Peyer's patch (tissue), 4 donors: ENCODE results near the gene ARHGAP21. TPM values are rescaled to one million over a fixed set of nuclear protein-coding genes. Genes with fewer than 3 reads are reported as not detected.

Experiments
- DNase-seq, 3 donors: peaks; one replicate each; pipeline ENCODE4 v3.0.0-alpha.2; 2017 to 2019
- H3K27ac ChIP-seq, 4 donors: fragments of 200-600 bp; sonication (generic); one replicate each; pipeline ENCODE4 v1.5.1; 2016 to 2019
- H3K27me3 ChIP-seq, 2 donors: fragments of 200-600 bp; sonication (generic); one replicate each; pipeline ENCODE4 v1.5.1; 2019
- H3K36me3 ChIP-seq, 3 donors: fragments of 200-600 bp; sonication (generic); one replicate each; pipeline ENCODE4 v1.5.1; 2016 to 2019
- H3K4me1 ChIP-seq, 4 donors: fragments of 200-600 bp; sonication (generic); one replicate each; pipeline ENCODE4 v1.5.1; 2016 to 2019
- H3K4me3 ChIP-seq, 4 donors: fragments of 200-600 bp; sonication (generic); 1 replicate in 3 of 4; 2 replicates in 1 of 4; pipeline ENCODE4 v1.5.1; 2016 to 2019; ENCODE audit warnings: mild to moderate bottlenecking in 1 of 4
- H3K9me3 ChIP-seq, 4 donors: fragments of 200-600 bp; sonication (generic); one replicate each; pipeline ENCODE4 v1.5.1; 2016 to 2019; ENCODE audit warnings: mild to moderate bottlenecking in 1 of 4
- CTCF ChIP-seq, 6 experiments: fragments of 450-650 bp in 4 of 6; fragments of 200-600 bp in 2 of 6; sonication (generic) in 1 of 6; IDR thresholded peaks; one replicate each; pipeline ENCODE4 v1.5.1; 2017 to 2019; ENCODE audit warnings: antibody characterized with exemption in 6 of 6, mild to moderate bottlenecking in 3 of 6, moderate library complexity in 1 of 6
- POLR2A ChIP-seq, 2 donors: fragments of 450-650 bp; IDR thresholded peaks; one replicate each; pipeline ENCODE4 v1.5.1; 2017; ENCODE audit warnings: antibody characterized with exemption in 2 of 2, mild to moderate bottlenecking in 2 of 2, moderate library complexity in 2 of 2
- total RNA-seq, 4 donors: library from RNA; depleted of rRNA; stranded (reverse); fragments of >200 nt; gene quantifications; one replicate each; pipeline ENCODE4 v1.1.0, GENCODE V29; 2016

The ARHGAP21 gene
- total RNA-seq, 4 donors from 2014 or later = 64.8 to 91.6 (median 69.8) TPM

GRCh38 chr10:24680647-24681524, 42.8 kb downstream of the ARHGAP21 start:
- DNase-seq = no peak
- no peak overlapping the region for H3K27ac ChIP-seq
- H3K4me3 ChIP-seq = no peak overlapping the region
- H3K9me3 ChIP-seq = no peaks in the 10 kb centered on the region
- H3K4me1 ChIP-seq = peaks cover 0 to 10% (median 0%) of the 10 kb centered on the region in 4 donors
- H3K27me3 ChIP-seq = no peaks in the 10 kb centered on the region
- TF ChIP-seq POLR2A (IDR thresholded peaks at IDR 0.05) (no peak), CTCF (IDR thresholded peaks at IDR 0.05) (no peak)
- no peaks in the 10 kb centered on the region for H3K36me3 ChIP-seq

GRCh38 chr10:24678757-24679156, 44.9 kb downstream of the ARHGAP21 start:
- peaks cover 0 to 10% (median 0%) of the 10 kb centered on the region in 4 donors for H3K4me1 ChIP-seq
- no peaks in the 10 kb centered on the region for H3K27me3 ChIP-seq
- H3K9me3 ChIP-seq = no peaks in the 10 kb centered on the region
- no peaks in the 10 kb centered on the region for H3K36me3 ChIP-seq
- no peak for TF ChIP-seq POLR2A (IDR thresholded peaks at IDR 0.05)
- no peak for TF ChIP-seq CTCF (IDR thresholded peaks at IDR 0.05)
- H3K4me3 ChIP-seq = no peak overlapping the region
- no peak overlapping the region for H3K27ac ChIP-seq
- no peak for DNase-seq

- no peaks in the 10 kb centered on the region for H3K4me1 ChIP-seq
- H3K27me3 ChIP-seq = no peaks in the 10 kb centered on the region
- DNase-seq = no peak
These were observed 48.6 kb downstream of the ARHGAP21 start for GRCh38 chr10:24674892-24675632.

GRCh38 chr10:24670964-24671670, 52.6 kb downstream of the ARHGAP21 start:
- Histone ChIP-seq H3K4me3 (no peak overlapping the region), H3K36me3 (peaks cover 0 to 5% (median 0%) of the 10 kb centered on the region in 3 donors), H3K9me3 (no peaks in the 10 kb centered on the region), H3K27ac (no peak overlapping the region), H3K27me3 (no peaks in the 10 kb centered on the region), H3K4me1 (no peaks in the 10 kb centered on the region)
- DNase-seq = no peak
- TF ChIP-seq CTCF (IDR thresholded peaks at IDR 0.05) (no peak), POLR2A (IDR thresholded peaks at IDR 0.05) (no peak)

More at GRCh38 chr10:24674892-24675632, 48.6 kb downstream of the ARHGAP21 start:
- no peak for TF ChIP-seq POLR2A (IDR thresholded peaks at IDR 0.05)
- no peaks in the 10 kb centered on the region for H3K36me3 ChIP-seq
- no peaks in the 10 kb centered on the region for H3K9me3 ChIP-seq
- H3K4me3 ChIP-seq = no peak overlapping the region
- H3K27ac ChIP-seq = no peak overlapping the region

GRCh38 chr10:24669285-24669852, 54.3 kb downstream of the ARHGAP21 start:
- no peaks in the 10 kb centered on the region for H3K27me3 ChIP-seq
- no peaks in the 10 kb centered on the region for H3K4me1 ChIP-seq
- no peaks in the 10 kb centered on the region for H3K9me3 ChIP-seq
- H3K4me3 ChIP-seq = no peak overlapping the region
- no peak overlapping the region for H3K27ac ChIP-seq
- H3K36me3 ChIP-seq = peaks cover 0 to 5% (median 0%) of the 10 kb centered on the region in 3 donors
- TF ChIP-seq POLR2A (IDR thresholded peaks at IDR 0.05) = no peak
- DNase-seq = no peak

GRCh38 chr10:24668247-24668646, 55.4 kb downstream of the ARHGAP21 start:
- DNase-seq = no peak
- Histone ChIP-seq H3K36me3 (peaks cover 0 to 15% (median 0%) of the 10 kb centered on the region in 3 donors), H3K4me3 (no peak overlapping the region), H3K9me3 (no peaks in the 10 kb centered on the region), H3K4me1 (no peaks in the 10 kb centered on the region), H3K27me3 (no peaks in the 10 kb centered on the region), H3K27ac (no peak overlapping the region)
- TF ChIP-seq POLR2A (IDR thresholded peaks at IDR 0.05) (no peak), CTCF (IDR thresholded peaks at IDR 0.05) (no peak)
